OCI-LY1 (cell line): ENCODE data around the gene LIMA1.

ENCODE experiments used
- EZH2 ChIP-seq: fragments of 200-600 bp; sonication (generic), shearing (Covaris generic); IDR thresholded peaks from 2 replicates; pipeline ENCODE4 v1.8.0; 2017; ENCODE audit warnings: borderline replicate concordance, mixed run types, mild to moderate bottlenecking, antibody characterized with exemption, low read length, moderate library complexity, mixed read lengths
- TF ChIP-seq, protein P1 (sequence below): fragments of 200-600 bp; sonication (generic), shearing (Covaris generic); IDR thresholded peaks from 2 replicates; pipeline ENCODE4 v1.5.1; 2017; ENCODE audit warnings: mild to moderate bottlenecking, antibody characterized with exemption, low read length, moderate library complexity, mixed read lengths

GRCh38 chr12:50145439-50145838 lies 137.9 kb downstream of the LIMA1 start:
- TF ChIP-seq, protein P1, sequence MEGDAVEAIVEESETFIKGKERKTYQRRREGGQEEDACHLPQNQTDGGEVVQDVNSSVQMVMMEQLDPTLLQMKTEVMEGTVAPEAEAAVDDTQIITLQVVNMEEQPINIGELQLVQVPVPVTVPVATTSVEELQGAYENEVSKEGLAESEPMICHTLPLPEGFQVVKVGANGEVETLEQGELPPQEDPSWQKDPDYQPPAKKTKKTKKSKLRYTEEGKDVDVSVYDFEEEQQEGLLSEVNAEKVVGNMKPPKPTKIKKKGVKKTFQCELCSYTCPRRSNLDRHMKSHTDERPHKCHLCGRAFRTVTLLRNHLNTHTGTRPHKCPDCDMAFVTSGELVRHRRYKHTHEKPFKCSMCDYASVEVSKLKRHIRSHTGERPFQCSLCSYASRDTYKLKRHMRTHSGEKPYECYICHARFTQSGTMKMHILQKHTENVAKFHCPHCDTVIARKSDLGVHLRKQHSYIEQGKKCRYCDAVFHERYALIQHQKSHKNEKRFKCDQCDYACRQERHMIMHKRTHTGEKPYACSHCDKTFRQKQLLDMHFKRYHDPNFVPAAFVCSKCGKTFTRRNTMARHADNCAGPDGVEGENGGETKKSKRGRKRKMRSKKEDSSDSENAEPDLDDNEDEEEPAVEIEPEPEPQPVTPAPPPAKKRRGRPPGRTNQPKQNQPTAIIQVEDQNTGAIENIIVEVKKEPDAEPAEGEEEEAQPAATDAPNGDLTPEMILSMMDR = no peak
- TF ChIP-seq EZH2 = no peak
